Erythroblast (primary cell): ENCODE results near the gene CNRIP1.

Experiments
- GATA1 ChIP-seq: IDR thresholded peaks from 2 replicates; pipeline ENCODE4 v1.6.1; 2011; ENCODE audit warnings: low read depth, mild to moderate bottlenecking, control low read depth, low read length, moderate library complexity
- POLR2A ChIP-seq: IDR thresholded peaks from 2 replicates; pipeline ENCODE4 v1.6.1; 2011; ENCODE audit warnings: mild to moderate bottlenecking, low read length

DNA sequence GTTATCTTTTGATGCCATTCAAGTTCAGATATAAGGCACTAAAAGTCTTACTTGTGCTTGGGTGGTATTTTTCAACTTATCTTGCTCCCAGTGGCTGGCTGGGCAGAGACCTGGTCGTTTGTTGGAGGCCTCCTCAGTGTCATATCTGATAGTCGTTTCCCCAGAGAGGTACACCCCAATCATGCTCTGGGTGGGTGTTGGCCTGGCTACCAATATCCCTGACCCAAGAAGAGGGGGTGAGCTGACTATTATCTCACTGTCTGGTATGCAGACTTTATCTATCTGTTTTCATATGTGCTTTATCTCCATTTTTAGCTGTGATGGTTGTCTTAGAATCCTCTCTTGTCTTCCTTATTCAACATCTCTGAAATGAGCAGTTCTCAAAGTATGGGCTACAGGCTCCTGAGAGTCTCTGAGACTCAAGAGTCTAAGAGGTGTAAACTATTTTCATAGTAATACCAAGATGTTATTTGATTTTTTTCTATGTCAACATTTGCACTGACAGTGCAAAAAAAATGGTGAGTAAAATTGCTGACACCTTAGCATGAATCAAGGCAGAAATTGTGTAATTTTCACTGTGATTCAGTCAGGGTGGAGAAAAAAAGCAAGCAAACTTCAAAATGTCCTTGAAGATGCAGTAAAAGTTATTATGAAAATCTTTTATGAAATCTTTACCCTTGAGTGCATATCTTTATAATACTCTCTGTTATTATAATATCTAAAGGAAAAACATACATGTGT, 33.1 kb upstream of the CNRIP1 start:
- peak; percentile 58 for TF ChIP-seq POLR2A
- peak; percentile 14 for TF ChIP-seq GATA1
